PC-9 (cell line): ENCODE data around the gene KRABD2.
"Not testable (repeated sequence)": the region's sequence is repeated elsewhere in the genome, so short reads cannot be mapped to it uniquely, and the experiment has no call there.

Experiments used
- BruUV-seq: library from RNA; stranded (reverse); fragments of 400-500 nt; replicated peaks from 2 replicates; lab custom pipeline; 2021; lab: Mats Ljungman, UMichigan
- CTCF ChIA-PET: fragments of 300-600 bp; sonication (Branson Sonifier 250); formaldehyde crosslinking; loops from one replicate; lab custom pipeline; 2022; ENCODE audit warnings: antibody characterized with exemption; lab: Charles Lee
- POLR2A ChIA-PET: fragments of 300-600 bp; sonication (Branson Sonifier 250); formaldehyde crosslinking; loops from one replicate; lab custom pipeline; 2022; ENCODE audit warnings: antibody characterized with exemption; ENCODE audit not compliant: unreplicated experiment; lab: Charles Lee
- DNase-seq, 2 experiments: peaks; one replicate each; pipeline versions ENCODE4 v3.0.0 to v3.0.0-alpha.2; 2015 to 2022; ENCODE audit warnings: mixed read lengths in 1 of 2
- H2AFZ ChIP-seq: fragments of 200-600 bp; sonication (generic); 2 replicates; pipeline ENCODE4 v1.8.1; 2017; ENCODE audit warnings: antibody characterized with exemption
- H3F3A ChIP-seq: fragments of 200-600 bp; sonication (generic); 2 replicates; pipeline ENCODE4 v1.8.1; 2017; ENCODE audit warnings: antibody characterized with exemption, mild to moderate bottlenecking, low read depth; ENCODE audit not compliant: insufficient read depth
- H3K27ac ChIP-seq: fragments of 200-600 bp; sonication (generic); 2 replicates; pipeline ENCODE4 v1.6.1; 2016; ENCODE audit warnings: mixed run types
- H3K27me3 ChIP-seq: fragments of 200-600 bp; sonication (generic); 2 replicates; pipeline ENCODE4 v1.6.1; 2016; ENCODE audit warnings: low read depth, mixed run types; ENCODE audit not compliant: insufficient read depth
- H3K36me3 ChIP-seq: fragments of 200-600 bp; sonication (generic); 2 replicates; pipeline ENCODE4 v1.6.1; 2016; ENCODE audit warnings: low read depth, mixed run types
- H3K4me1 ChIP-seq: fragments of 200-600 bp; sonication (generic); replicated peaks from 2 replicates; pipeline ENCODE4 v1.6.1; 2016; ENCODE audit warnings: mixed run types; ENCODE audit not compliant: insufficient read depth
- H3K4me2 ChIP-seq: fragments of 200-600 bp; sonication (generic); 2 replicates; pipeline ENCODE4 v1.6.1; 2017; ENCODE audit warnings: mixed run types
- H3K4me3 ChIP-seq: fragments of 200-600 bp; sonication (generic); 2 replicates; pipeline ENCODE4 v1.6.1; 2016; ENCODE audit warnings: mixed run types
- H3K79me2 ChIP-seq: fragments of 200-600 bp; sonication (generic); 2 replicates; pipeline ENCODE4 v1.6.1; 2017; ENCODE audit warnings: low read depth, mixed run types
- H3K9me2 ChIP-seq: fragments of 200-600 bp; sonication (generic); 2 replicates; pipeline ENCODE4 v1.8.1; 2017; ENCODE audit warnings: mild to moderate bottlenecking; ENCODE audit not compliant: insufficient read depth
- H3K9me3 ChIP-seq: fragments of 200-600 bp; sonication (generic); 2 replicates; pipeline ENCODE4 v1.8.1; 2016; ENCODE audit warnings: low read depth; ENCODE audit not compliant: insufficient read depth
- H4K20me1 ChIP-seq: fragments of 200-600 bp; sonication (generic); 2 replicates; pipeline ENCODE4 v1.8.1; 2017; ENCODE audit not compliant: insufficient read depth
- CTCF ChIP-seq: fragments of 200-600 bp; sonication (generic); conservative IDR thresholded peaks from 2 replicates; pipeline ENCODE4 v1.6.1; 2017; ENCODE audit warnings: mixed run types, antibody characterized with exemption, mild to moderate bottlenecking, moderate library complexity
- EZH2 ChIP-seq: fragments of 200-600 bp; sonication (generic); IDR thresholded peaks from 2 replicates; pipeline ENCODE4 v1.8.0; 2017; ENCODE audit warnings: antibody characterized with exemption, low read depth
- intact Hi-C: fragments of 100-400 bp; cut with micrococcal nuclease; formaldehyde crosslinking; loops from one replicate; pipeline ENCODE4 v1.10.0; 2022; ENCODE audit not compliant: unreplicated experiment

Gene KRABD2

GRCh38 chr17:8377422-8377821 lies 918 bp upstream of the KRABD2 start:
- BruUV-seq, result no TSS peak
- ChIA-PET POLR2A (interaction anchor here (0.6 kb wide), 2 partner anchors 110 to 1293 kb away, joined by 3 to 4 read pairs; no protein-coding TSS in a partner anchor), CTCF (no interaction called here)

DNA sequence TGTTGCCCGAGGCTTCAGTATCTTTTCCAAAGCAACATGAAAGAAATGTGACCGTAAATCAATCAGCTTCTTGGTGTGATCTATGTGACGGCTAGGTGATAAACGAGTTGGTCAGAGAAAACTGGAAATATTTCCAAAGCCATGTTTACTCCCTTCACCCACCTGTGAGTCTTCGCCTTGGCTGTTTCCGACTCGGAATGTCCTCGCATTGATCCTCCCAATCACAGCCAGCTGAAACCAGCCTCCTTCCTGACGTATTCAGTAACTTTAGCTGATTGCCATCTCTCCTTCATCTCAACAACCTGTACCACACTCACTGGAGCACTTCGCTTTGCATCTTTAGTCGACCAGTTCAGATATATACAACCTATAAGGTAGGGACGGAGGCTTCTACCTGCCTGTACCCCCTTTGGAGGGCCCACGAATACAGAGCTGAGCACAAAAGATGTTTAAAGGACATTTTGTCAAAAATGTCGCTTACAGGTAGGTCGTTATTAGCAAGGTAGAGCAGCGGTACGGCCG lies 705 bp downstream of the KRABD2 start:
- intact Hi-C loops, result loop anchor here (5.0 kb wide), 1 partner anchor 73 kb away; no protein-coding TSS in a partner anchor
- H3K4me3 ChIP-seq, result no peak overlapping the region
- H3K36me3 ChIP-seq, result peaks cover 30% of the 10 kb centered on the region
- no peak for TF ChIP-seq CTCF
- no peak for TF ChIP-seq EZH2
- no peak for DNase-seq
- BruUV-seq, result no TSS peak
- H3K9me3 ChIP-seq, result no peaks in the 10 kb centered on the region
- H3F3A ChIP-seq, result peaks cover 56% of the 10 kb centered on the region
- POLR2A ChIA-PET, result interaction anchor here (0.6 kb wide), 3 partner anchors 46 to 153 kb away, joined by 3 to 25 read pairs (median 4); no protein-coding TSS in a partner anchor
- peaks cover 17% of the 10 kb centered on the region for H3K79me2 ChIP-seq
- H3K4me2 ChIP-seq, result no peak overlapping the region
- peaks cover 12% of the 10 kb centered on the region for H3K4me1 ChIP-seq
- no peak overlapping the region for H3K27ac ChIP-seq
- H3K9me2 ChIP-seq, result no peaks in the 10 kb centered on the region
- H3K27me3 ChIP-seq, result no peaks in the 10 kb centered on the region
- H2AFZ ChIP-seq, result no peak overlapping the region
- CTCF ChIA-PET, result interaction anchor here (0.8 kb wide), 1 partner anchor 152 kb away, joined by 8 read pairs; no protein-coding TSS in a partner anchor
- peaks cover 37% of the 10 kb centered on the region; the same call in 1 of the 2 replicates for H4K20me1 ChIP-seq

More at GRCh38 chr17:8377422-8377821, 918 bp upstream of the KRABD2 start:
- H3K4me2 ChIP-seq, result no peak overlapping the region
- TF ChIP-seq EZH2 (no peak), CTCF (no peak)
- H3K36me3 ChIP-seq, result peaks cover 40% of the 10 kb centered on the region
- H3K9me3 ChIP-seq, result no peaks in the 10 kb centered on the region
- peaks cover 20% of the 10 kb centered on the region for H3K4me1 ChIP-seq
- no peaks in the 10 kb centered on the region for H3K9me2 ChIP-seq
- intact Hi-C loops, result loop anchor here (5.0 kb wide), 1 partner anchor 75 kb away; no protein-coding TSS in a partner anchor
- H3K4me3 ChIP-seq, result no peak overlapping the region
- no peaks in the 10 kb centered on the region for H3K27me3 ChIP-seq
- no peak overlapping the region for H3K27ac ChIP-seq
- H4K20me1 ChIP-seq, result peaks cover 45% of the 10 kb centered on the region
- no peak for DNase-seq
- H2AFZ ChIP-seq, result no peak overlapping the region
- H3K79me2 ChIP-seq, result peaks cover 33% of the 10 kb centered on the region
- peaks cover 72% of the 10 kb centered on the region for H3F3A ChIP-seq

- H2AFZ ChIP-seq, H3K9me2 ChIP-seq, H3K27me3 ChIP-seq, H3K4me2 ChIP-seq, H3K27ac ChIP-seq, H3K4me3 ChIP-seq, H3K9me3 ChIP-seq, intact Hi-C loops, H3K79me2 ChIP-seq, POLR2A ChIA-PET, DNase-seq, H3K4me1 ChIP-seq, BruUV-seq, CTCF ChIA-PET: not testable (repeated sequence)
- peaks cover 37% of the 10 kb centered on the region for H3F3A ChIP-seq
- H3K36me3 ChIP-seq, result peaks cover 13% of the 10 kb centered on the region
- H4K20me1 ChIP-seq, result peaks cover 19% of the 10 kb centered on the region; the same call in 1 of the 2 replicates
These were observed 2.6 kb downstream of the KRABD2 start for GRCh38 chr17:8373856-8374255.
